Measurements from ENCODE around the gene ROBO1. TPM values are rescaled to one million over a fixed set of nuclear protein-coding genes. Genes with fewer than 3 reads are reported as not detected.

ROBO1 gene
- total and polyA plus RNA-seq, 4 donors = 1.0 to 30.3 (median 3.9) TPM

- TF ChIP-seq FOXA2 (IDR thresholded peaks at IDR 0.05) (no peak), GABPA (IDR thresholded peaks at IDR 0.05 in 1 of 2, conservative IDR thresholded peaks at IDR 0.05 in 1 of 2) (no peak), RAD21 (IDR thresholded peaks at IDR 0.05) (peak in 1 of 2 donors; percentile 21), HNF4G (IDR thresholded peaks at IDR 0.05) (no peak)
- DNase-seq (ENCODE audit: low spot score) = peak; percentile 59
Measured at GRCh38 chr3:79018671-79019136, 749.1 kb downstream of the ROBO1 start.

GRCh38 chr3:79018265-79018664, 749.5 kb downstream of the ROBO1 start:
- H3K4me1 ChIP-seq (ENCODE audit: control insufficient read depth in 4 of 4, insufficient read depth in 4 of 4, low read length in 3 of 4) = peaks cover 2 to 25% (median 12%) of the 10 kb centered on the region in 4 donors
- peak overlapping the region; percentile 25 to 73 for H3K27ac ChIP-seq (ENCODE audit: low read depth in 1 of 2, low read length in 2 of 2)
- peak; percentile 35 for DNase-seq (ENCODE audit: low spot score)
- no peak overlapping the region for H3K9ac ChIP-seq (ENCODE audit: low read depth in 1 of 2, low read length in 2 of 2)
- H3K36me3 ChIP-seq (ENCODE audit: control insufficient read depth in 4 of 4, insufficient read depth in 3 of 4, low read depth in 1 of 4, low read length in 3 of 4) = no peaks in the 10 kb centered on the region
- peak overlapping the region in 2 of 3 donors; percentile 59 to 60 for H3K4me3 ChIP-seq (ENCODE audit: low read depth in 1 of 3, low read length in 3 of 3)
- no peaks in the 10 kb centered on the region for H3K9me3 ChIP-seq (ENCODE audit: control insufficient read depth in 4 of 4, low read length in 3 of 4)
- 2% methylated on average over 15 of the region's 15 CpGs for WGBS
- TF ChIP-seq GABPA (IDR thresholded peaks at IDR 0.05 in 1 of 2, conservative IDR thresholded peaks at IDR 0.05 in 1 of 2) = no peak
- TF ChIP-seq RAD21 (IDR thresholded peaks at IDR 0.05) = no peak
- no peak for TF ChIP-seq SP1 (IDR thresholded peaks at IDR 0.05)
- no peak for TF ChIP-seq HNF4G (IDR thresholded peaks at IDR 0.05)
- no peak for TF ChIP-seq FOXA1 (IDR thresholded peaks at IDR 0.05)
- no peak for TF ChIP-seq EGR1 (IDR thresholded peaks at IDR 0.05; ENCODE audit: low read depth in 2 of 2)
- TF ChIP-seq YY1 (IDR thresholded peaks at IDR 0.05) = no peak
- no peak for TF ChIP-seq RXRA (IDR thresholded peaks at IDR 0.05)
- TF ChIP-seq ATF3 (IDR thresholded peaks at IDR 0.05) = no peak
- TF ChIP-seq CTCF (IDR thresholded peaks at IDR 0.05; ENCODE audit: low read depth, low read length, missing input control) = no peak
- TF ChIP-seq MAX (IDR thresholded peaks at IDR 0.05) = no peak
- no peak for TF ChIP-seq HNF4A (conservative IDR thresholded peaks at IDR 0.05)
- no peak for TF ChIP-seq ZBTB33 (IDR thresholded peaks at IDR 0.05)
- no peak for TF ChIP-seq TAF1 (conservative IDR thresholded peaks at IDR 0.05)
- no peak for TF ChIP-seq REST (IDR thresholded peaks at IDR 0.05)
- TF ChIP-seq JUND (IDR thresholded peaks at IDR 0.05) = no peak
- TF ChIP-seq NR2F2 (IDR thresholded peaks at IDR 0.05) = no peak
- no peak for TF ChIP-seq FOXA2 (IDR thresholded peaks at IDR 0.05)
- peaks cover 0 to 15% (median 5%) of the 10 kb centered on the region in 4 donors for H3K27me3 ChIP-seq (ENCODE audit: control insufficient read depth in 4 of 4, insufficient read depth in 4 of 4, low read length in 3 of 4)

More at GRCh38 chr3:79018671-79019136, 749.1 kb downstream of the ROBO1 start:
- Histone ChIP-seq H3K27me3 (ENCODE audit: control insufficient read depth in 4 of 4, insufficient read depth in 4 of 4, low read length in 3 of 4) (peaks cover 0 to 15% (median 5%) of the 10 kb centered on the region in 4 donors), H3K4me3 (ENCODE audit: low read depth in 1 of 3, low read length in 3 of 3) (peak overlapping the region in 2 of 3 donors; percentile 59 to 60), H3K9ac (ENCODE audit: low read depth in 1 of 2, low read length in 2 of 2) (no peak overlapping the region), H3K36me3 (ENCODE audit: control insufficient read depth in 4 of 4, insufficient read depth in 3 of 4, low read depth in 1 of 4, low read length in 3 of 4) (no peaks in the 10 kb centered on the region), H3K4me1 (ENCODE audit: control insufficient read depth in 4 of 4, insufficient read depth in 4 of 4, low read length in 3 of 4) (peaks cover 2 to 25% (median 12%) of the 10 kb centered on the region in 4 donors), H3K9me3 (ENCODE audit: control insufficient read depth in 4 of 4, low read length in 3 of 4) (no peaks in the 10 kb centered on the region), H3K27ac (ENCODE audit: low read depth in 1 of 2, low read length in 2 of 2) (peak overlapping the region; percentile 25 to 73)
- WGBS = 1% methylated on average over 44 of the region's 44 CpGs
